ENCODE data around the gene CASKIN2. TPM values are rescaled to one million over a fixed set of nuclear protein-coding genes. Genes with fewer than 3 reads are reported as not detected.

CASKIN2 gene
- total RNA-seq, 4 donors from 2014 or later, result 5.6 to 26.6 (median 10.2) TPM

DNA sequence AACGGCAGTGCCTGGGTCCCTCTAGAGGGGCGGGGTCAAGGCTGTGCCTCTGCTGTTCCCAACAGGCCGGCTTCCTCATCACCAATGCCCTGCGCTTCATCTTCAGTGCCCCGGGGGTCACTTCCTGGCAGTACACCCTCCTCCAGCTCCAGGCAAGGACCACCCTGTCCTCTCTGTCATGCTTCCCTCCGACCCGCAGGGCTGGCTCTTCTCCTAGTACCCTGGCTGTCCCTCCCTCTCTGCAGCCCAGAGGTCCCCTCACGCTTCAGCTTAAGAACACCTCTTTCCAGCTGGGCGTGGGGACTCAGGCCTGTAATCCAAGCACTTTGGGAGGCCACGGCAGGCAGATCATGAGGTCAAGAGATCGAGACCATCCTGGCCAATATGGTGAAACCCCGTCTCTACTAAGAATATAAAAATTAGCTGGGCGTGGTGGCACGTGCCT is 25.8 kb downstream of the CASKIN2 start:
- TF ChIP-seq, protein P1, sequence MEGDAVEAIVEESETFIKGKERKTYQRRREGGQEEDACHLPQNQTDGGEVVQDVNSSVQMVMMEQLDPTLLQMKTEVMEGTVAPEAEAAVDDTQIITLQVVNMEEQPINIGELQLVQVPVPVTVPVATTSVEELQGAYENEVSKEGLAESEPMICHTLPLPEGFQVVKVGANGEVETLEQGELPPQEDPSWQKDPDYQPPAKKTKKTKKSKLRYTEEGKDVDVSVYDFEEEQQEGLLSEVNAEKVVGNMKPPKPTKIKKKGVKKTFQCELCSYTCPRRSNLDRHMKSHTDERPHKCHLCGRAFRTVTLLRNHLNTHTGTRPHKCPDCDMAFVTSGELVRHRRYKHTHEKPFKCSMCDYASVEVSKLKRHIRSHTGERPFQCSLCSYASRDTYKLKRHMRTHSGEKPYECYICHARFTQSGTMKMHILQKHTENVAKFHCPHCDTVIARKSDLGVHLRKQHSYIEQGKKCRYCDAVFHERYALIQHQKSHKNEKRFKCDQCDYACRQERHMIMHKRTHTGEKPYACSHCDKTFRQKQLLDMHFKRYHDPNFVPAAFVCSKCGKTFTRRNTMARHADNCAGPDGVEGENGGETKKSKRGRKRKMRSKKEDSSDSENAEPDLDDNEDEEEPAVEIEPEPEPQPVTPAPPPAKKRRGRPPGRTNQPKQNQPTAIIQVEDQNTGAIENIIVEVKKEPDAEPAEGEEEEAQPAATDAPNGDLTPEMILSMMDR (IDR thresholded peaks at IDR 0.05; ENCODE audit: low read depth), result no peak

GRCh38 chr17:75488693-75489510 is 26.4 kb downstream of the CASKIN2 start:
- TF ChIP-seq, protein P1 (IDR thresholded peaks at IDR 0.05; ENCODE audit: low read depth), result no peak

GRCh38 chr17:75487351-75488070 is 27.8 kb downstream of the CASKIN2 start:
- TF ChIP-seq, protein P1 (IDR thresholded peaks at IDR 0.05; ENCODE audit: low read depth), result no peak

GRCh38 chr17:75486951-75487350 is 28.4 kb downstream of the CASKIN2 start:
- TF ChIP-seq, protein P1 (IDR thresholded peaks at IDR 0.05; ENCODE audit: low read depth), result no peak

DNA sequence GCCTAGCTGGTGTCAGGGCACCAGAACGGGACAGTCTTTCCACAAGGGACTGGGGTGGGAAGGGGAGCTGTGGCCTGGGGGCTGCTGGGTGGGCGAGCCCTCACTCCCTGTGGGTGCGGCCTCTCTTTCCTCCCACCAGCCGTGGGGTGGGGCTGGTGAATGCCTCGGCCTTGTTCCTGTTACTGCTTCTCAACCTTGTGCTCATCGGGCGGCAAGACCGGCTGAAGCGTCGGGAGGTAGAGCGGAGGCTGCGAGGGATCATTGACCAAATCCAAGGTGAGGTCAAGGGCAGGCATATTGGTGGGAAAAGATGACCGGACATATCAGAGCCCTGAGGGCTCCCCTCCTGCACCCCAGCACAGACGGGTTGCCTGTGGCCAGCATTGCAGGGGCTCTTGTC is 29.2 kb downstream of the CASKIN2 start:
- TF ChIP-seq, protein P1 (IDR thresholded peaks at IDR 0.05; ENCODE audit: low read depth), result no peak

DNA sequence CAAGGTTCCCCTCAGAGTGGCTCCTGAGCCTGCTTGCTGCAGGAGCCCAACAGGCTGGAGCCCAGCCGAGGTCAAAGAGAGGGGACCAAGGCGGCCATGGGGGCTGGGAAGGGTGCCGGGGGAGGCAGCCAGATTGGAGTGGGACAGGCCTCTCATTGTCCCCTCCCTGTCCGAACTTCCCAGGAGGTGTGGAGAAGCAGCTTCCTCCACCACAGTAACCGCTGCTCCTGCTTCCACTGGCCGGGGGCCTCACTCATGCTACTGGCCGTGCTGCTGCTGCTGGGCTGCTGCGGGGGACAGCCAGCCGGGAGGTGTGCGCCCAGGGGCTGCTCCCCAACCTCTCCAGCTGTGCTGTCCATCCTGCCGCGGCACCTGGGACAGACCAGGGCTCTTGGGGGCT is 29.6 kb downstream of the CASKIN2 start:
- TF ChIP-seq, protein P1 (IDR thresholded peaks at IDR 0.05; ENCODE audit: low read depth), result no peak
